OCI-LY1 (cell line): ENCODE measurements around the gene SLC25A11.

Experiments
- EZH2 ChIP-seq: fragments of 200-600 bp; sonication (generic), shearing (Covaris generic); IDR thresholded peaks from 2 replicates; pipeline ENCODE4 v1.8.0; 2017; ENCODE audit warnings: borderline replicate concordance, mixed run types, mild to moderate bottlenecking, antibody characterized with exemption, low read length, moderate library complexity, mixed read lengths
- TF ChIP-seq, protein P1 (sequence below): fragments of 200-600 bp; sonication (generic), shearing (Covaris generic); IDR thresholded peaks from 2 replicates; pipeline ENCODE4 v1.5.1; 2017; ENCODE audit warnings: mild to moderate bottlenecking, antibody characterized with exemption, low read length, moderate library complexity, mixed read lengths

DNA sequence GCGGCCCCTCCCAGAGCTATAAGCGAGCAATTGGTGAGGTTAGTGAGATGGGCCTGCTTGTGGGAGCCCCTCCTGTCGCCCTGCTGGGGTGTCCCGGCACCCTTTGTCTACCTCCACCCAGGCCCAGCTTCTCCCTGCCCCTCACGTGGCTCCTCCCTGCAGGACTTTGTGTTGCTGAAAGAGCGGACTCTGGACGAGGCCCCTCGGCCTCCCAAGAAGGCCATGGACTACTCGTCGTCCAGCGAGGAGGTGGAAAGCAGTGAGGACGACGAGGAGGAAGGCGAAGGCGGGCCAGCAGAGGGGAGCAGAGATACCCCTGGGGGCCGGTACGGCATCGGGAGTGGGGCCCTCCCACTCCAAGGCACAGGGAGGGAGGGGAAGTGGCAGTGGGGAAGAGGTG is 46.6 kb downstream of the SLC25A11 start:
- TF ChIP-seq, protein P1, sequence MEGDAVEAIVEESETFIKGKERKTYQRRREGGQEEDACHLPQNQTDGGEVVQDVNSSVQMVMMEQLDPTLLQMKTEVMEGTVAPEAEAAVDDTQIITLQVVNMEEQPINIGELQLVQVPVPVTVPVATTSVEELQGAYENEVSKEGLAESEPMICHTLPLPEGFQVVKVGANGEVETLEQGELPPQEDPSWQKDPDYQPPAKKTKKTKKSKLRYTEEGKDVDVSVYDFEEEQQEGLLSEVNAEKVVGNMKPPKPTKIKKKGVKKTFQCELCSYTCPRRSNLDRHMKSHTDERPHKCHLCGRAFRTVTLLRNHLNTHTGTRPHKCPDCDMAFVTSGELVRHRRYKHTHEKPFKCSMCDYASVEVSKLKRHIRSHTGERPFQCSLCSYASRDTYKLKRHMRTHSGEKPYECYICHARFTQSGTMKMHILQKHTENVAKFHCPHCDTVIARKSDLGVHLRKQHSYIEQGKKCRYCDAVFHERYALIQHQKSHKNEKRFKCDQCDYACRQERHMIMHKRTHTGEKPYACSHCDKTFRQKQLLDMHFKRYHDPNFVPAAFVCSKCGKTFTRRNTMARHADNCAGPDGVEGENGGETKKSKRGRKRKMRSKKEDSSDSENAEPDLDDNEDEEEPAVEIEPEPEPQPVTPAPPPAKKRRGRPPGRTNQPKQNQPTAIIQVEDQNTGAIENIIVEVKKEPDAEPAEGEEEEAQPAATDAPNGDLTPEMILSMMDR = no peak
- TF ChIP-seq EZH2 = no peak
